ENCODE results near the gene SPHK2.
"Not testable (repeated sequence)": the region's sequence is repeated elsewhere in the genome, so short reads cannot be mapped to it uniquely, and the experiment has no call there.

The SPHK2 gene, protein sequence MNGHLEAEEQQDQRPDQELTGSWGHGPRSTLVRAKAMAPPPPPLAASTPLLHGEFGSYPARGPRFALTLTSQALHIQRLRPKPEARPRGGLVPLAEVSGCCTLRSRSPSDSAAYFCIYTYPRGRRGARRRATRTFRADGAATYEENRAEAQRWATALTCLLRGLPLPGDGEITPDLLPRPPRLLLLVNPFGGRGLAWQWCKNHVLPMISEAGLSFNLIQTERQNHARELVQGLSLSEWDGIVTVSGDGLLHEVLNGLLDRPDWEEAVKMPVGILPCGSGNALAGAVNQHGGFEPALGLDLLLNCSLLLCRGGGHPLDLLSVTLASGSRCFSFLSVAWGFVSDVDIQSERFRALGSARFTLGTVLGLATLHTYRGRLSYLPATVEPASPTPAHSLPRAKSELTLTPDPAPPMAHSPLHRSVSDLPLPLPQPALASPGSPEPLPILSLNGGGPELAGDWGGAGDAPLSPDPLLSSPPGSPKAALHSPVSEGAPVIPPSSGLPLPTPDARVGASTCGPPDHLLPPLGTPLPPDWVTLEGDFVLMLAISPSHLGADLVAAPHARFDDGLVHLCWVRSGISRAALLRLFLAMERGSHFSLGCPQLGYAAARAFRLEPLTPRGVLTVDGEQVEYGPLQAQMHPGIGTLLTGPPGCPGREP

DNA sequence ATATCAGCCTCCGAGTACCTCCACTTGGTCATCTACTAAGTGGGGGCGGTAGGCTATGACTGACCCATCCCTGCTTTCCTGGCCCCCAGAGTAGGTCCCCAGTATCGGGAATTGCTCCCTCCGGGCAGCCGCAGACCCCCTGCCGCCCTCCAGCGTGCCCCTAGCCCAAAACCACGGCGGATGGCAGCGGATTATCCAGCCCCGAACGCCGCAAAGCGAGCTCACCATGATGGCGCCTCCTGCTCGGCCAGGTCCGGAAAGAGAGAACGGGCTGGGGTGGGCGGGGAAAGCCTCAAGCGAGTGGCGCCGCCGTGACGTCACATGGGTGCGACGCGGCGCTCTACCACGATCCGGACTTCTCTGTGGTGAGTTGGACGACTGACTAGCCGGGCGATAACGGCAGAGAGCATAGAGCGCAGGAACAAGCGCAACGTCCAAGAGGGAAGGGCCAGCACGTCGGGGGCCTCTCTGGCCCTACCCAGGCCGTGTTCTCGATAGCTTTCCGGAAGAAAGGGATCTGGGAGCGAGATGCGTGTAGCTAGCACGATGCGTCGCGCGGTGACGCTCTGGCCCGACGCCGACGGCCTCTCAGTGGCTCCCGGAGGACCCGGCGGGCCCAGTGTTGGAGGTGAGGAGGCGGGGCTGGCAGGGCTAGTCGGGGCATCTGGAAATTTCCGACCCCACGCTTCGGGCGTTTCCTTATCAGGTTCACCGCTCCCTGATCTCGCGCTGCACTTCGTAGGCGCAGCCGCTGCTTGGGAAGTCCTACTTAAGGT is at the start of gene SPHK2, which contains the start of gene RPL18:
Gene SPHK2, plus strand, starts transcription at position 591 of the 776 bp plus-strand sequence. CDS start 1,009 bp downstream, outside the sequence.
Gene RPL18, minus strand, starts transcription at position 263 of the 776 bp plus-strand sequence. Its CDS starts 35 bp downstream, at position 228.
- peak; percentile 96 to 97 for DNase-seq

- no peak for DNase-seq
Measured at GRCh38 chr19:48569814-48570213, 49.5 kb upstream of the SPHK2 start.

DNA sequence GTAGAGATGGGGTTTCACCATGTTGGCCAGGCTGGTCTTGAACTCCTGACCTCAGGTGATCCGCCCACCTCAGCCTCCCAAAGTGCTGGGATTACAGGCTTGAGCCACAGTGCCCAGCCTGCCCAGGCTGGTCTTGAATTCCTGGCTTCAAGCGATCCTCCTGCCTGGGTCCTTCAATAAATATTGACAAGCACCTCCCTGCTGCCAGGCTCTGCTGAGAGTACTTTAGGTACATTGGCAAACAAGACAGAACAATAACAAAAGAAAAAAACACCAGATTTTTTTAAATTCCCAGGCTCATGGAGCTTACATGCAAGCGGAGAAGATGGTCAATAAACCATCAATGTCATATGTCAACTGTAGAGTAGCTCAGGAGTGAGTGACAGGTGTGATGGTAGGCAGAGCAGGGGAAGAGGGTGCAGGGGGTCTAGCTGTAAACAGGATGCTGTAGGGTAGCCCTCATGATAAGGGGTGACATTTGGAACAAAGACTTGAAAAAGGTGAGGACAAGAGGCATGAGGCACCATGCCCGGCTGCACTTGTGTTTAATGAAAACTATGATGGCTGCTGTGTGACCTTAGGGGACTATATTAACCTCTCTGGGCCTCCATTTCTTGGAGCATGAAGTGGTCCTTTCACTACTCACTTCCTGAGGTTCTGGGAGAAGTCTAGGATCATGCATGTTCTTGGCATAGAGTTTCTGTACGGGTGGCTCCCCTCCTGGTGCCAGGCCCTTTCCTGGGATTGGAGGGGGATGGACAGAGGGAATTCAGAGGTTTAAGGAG is 47.7 kb upstream of the SPHK2 start:
- DNase-seq = no peak

- no peak for DNase-seq
Measured at GRCh38 chr19:48573163-48573505, 46.2 kb upstream of the SPHK2 start.

DNA sequence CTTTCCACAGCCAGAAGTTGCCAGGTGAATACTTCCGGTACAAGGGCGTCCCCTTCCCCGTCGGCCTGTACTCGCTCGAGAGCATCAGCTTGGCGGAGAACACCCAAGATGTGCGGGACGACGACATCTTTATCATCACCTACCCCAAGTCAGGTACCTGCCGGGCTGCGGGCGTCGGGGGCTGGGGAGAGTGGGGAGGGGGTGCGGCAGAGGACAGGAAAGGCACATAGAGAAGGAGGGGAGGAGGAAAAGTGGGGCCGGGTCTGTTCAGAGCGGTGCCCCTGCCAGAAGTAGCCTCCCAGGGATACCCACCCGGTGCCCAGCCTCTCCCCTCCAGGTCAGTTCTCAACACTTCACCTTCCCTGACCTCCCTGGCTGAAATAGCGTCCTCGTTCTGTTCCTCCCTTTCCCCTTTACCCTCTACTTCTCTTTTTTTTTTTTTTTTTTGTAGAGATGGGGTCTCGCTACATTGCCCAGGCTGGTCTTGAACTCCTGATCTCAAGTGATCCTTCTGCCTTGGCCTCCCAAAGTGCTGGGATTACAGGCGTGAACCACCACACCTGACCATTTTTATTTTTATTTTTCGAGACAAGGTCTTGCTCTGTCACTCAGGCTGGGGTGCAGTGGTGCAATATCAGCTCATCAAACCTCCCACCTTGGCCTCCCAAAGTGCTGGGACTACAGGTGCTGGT is 43.2 kb upstream of the SPHK2 start:
- no peak for DNase-seq

- DNase-seq = not testable (repeated sequence)
Measured at GRCh38 chr19:48577908-48578307, 41.4 kb upstream of the SPHK2 start.

- no peak for DNase-seq
Measured at GRCh38 chr19:48578891-48579290, 40.4 kb upstream of the SPHK2 start.

- DNase-seq = no peak
Measured at GRCh38 chr19:48582168-48582567, 37.1 kb upstream of the SPHK2 start.

- no peak for DNase-seq
Measured at GRCh38 chr19:48587387-48587786, 31.9 kb upstream of the SPHK2 start.

- DNase-seq = peak; percentile 92
Measured at GRCh38 chr19:48588670-48589401, 30.5 kb upstream of the SPHK2 start.

GRCh38 chr19:48591021-48591420 is 28.3 kb upstream of the SPHK2 start:
- DNase-seq = no peak

GRCh38 chr19:48595171-48595570 is 24.1 kb upstream of the SPHK2 start:
- DNase-seq = no peak

DNA sequence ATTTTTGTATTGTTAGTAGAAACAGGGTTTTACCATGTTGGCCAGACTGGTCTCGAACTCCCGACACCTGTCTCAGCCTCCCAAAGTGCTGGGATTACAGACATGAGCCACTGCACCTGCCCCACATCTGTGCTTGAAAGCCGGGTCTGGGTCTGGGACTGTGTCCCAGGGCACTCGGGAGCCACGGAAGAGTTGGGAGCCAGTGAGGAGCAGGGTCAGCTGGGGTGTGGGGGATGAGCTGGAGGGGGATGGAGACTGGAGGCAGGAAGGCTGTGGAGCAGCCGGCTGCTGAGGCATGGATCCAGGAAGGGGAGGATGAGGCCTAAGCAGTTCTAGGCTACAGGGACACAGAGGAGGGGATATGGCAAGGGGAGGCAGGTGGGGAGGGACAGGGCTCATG is 23.5 kb upstream of the SPHK2 start:
- no peak for DNase-seq

GRCh38 chr19:48596237-48596636 is 23.1 kb upstream of the SPHK2 start:
- no peak for DNase-seq

- peak in 1 of 2 experiments; percentile 55 for DNase-seq
Measured at GRCh38 chr19:48596679-48597465, 22.4 kb upstream of the SPHK2 start.

GRCh38 chr19:48598996-48599700 is 20.2 kb upstream of the SPHK2 start:
- DNase-seq = no peak

DNA sequence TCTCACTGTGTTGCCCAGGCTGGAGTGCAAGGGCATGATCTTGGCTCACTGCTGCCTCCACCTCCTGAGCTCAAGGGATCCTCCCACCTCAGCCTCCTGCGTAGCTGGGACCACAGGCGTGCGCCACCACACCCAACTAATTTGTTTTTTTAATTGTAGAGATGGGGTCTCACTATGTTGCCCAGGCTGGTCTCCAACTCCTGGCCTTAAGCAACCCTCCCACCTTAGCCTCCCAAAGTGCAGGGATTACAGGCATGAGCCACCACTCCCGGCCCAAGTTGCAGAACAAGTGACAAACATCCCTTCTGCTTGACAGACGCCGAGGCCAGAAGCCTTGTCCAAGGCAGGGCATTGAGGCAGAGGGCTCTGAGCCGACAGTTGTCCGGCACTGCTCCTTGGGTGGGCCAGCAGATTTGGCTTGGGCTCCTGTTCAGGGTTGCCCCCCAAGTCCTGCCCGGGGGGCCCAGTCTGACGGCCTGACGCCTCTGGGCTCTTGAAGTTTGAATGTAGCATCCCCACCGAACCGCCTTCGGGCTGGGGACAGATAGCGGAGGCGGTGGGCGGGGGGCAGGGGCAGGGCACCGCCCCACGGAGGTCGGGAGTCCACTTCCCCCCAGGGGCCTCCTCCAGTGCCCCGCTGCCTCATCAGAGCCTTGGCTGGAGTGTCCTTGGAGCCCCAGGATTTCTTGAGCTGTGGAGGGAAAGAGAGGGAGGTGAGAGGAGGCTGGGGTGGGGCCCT is 18.5 kb upstream of the SPHK2 start:
- no peak for DNase-seq

GRCh38 chr19:48603001-48603400 is 16.3 kb upstream of the SPHK2 start:
- no peak for DNase-seq

DNA sequence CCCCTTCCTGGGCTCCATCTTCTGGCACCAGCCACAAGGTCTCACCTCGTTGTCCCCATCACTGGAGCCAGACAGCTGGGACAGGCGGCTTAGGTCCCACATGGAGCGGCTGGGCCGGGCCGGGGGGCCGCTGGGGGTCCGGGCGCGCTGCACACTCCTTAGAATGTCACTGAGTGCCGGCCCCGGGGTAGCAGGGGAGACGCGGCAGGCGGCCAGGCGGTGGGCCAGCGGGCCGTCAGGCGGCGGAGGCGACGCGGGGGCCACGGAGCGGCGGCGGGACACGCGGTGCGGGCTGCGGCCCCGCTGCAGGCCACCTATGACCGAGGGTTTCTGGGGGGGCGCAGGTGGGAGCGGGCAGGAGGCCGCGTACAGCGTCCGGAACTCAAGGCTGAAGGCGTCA is 15.9 kb upstream of the SPHK2 start:
- DNase-seq = no peak
